ENCODE data around the gene THSD7B.

Gene THSD7B

DNA sequence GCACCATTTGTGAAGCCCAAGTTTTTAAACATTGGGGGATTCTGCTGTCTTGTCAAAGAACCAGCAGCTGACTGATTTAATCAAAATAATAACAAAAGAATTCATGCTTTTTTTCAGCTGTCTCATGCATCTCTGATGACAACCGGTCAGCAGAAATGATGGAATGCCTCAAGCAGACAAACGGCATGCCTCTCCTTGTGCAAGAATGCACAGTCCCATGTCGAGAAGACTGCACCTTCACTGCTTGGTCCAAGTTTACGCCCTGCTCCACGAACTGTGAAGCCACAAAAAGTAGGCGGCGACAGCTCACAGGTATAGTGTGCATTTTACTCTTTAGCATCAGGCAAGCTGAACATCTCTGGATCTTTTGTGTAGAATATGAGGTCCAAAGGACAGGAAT lies 640.2 kb downstream of the THSD7B start:
- no peak for ATAC-seq

DNA sequence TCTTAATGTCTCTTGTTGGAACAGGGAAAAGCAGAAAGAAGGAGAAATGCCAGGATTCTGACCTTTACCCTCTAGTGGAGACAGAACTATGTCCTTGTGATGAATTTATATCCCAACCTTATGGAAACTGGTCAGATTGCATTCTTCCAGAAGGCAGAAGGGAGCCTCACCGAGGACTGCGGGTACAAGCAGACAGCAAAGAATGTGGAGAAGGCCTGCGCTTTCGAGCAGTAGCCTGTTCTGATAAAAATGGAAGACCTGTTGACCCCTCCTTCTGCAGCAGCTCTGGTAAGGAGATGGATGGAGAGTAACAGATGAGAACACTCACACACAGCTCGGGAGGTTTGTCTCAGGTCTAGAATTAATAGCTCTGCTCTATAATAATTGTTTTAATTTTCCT lies 646.2 kb downstream of the THSD7B start:
- no peak for ATAC-seq
- TF ChIP-seq SNAI2 (CRISPR knock-in tag; IDR thresholded peaks at IDR 0.05) (no peak), POU6F1 (CRISPR knock-in tag; IDR thresholded peaks at IDR 0.05; ENCODE audit: borderline replicate concordance, low read depth) (no peak), PPARA (CRISPR knock-in tag; IDR thresholded peaks at IDR 0.05; ENCODE audit: borderline replicate concordance) (no peak), ZC3H10 (CRISPR knock-in tag; IDR thresholded peaks at IDR 0.05) (no peak)

More for the DNA sequence above, 640.2 kb downstream of the THSD7B start:
- TF ChIP-seq ZNF70 (CRISPR knock-in tag; IDR thresholded peaks at IDR 0.05) = no peak
- TF ChIP-seq GLIS3 (CRISPR knock-in tag; IDR thresholded peaks at IDR 0.05) = no peak
- TF ChIP-seq TCF4 (CRISPR knock-in tag; IDR thresholded peaks at IDR 0.05; ENCODE audit: borderline replicate concordance) = no peak
- no peak for TF ChIP-seq POU6F1 (CRISPR knock-in tag; IDR thresholded peaks at IDR 0.05; ENCODE audit: borderline replicate concordance, low read depth)
- TF ChIP-seq, protein P1, sequence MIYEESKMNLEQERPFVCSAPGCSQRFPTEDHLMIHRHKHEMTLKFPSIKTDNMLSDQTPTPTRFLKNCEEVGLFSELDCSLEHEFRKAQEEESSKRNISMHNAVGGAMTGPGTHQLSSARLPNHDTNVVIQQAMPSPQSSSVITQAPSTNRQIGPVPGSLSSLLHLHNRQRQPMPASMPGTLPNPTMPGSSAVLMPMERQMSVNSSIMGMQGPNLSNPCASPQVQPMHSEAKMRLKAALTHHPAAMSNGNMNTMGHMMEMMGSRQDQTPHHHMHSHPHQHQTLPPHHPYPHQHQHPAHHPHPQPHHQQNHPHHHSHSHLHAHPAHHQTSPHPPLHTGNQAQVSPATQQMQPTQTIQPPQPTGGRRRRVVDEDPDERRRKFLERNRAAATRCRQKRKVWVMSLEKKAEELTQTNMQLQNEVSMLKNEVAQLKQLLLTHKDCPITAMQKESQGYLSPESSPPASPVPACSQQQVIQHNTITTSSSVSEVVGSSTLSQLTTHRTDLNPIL (CRISPR knock-in tag; IDR thresholded peaks at IDR 0.05; ENCODE audit: low read depth) = no peak
- no peak for TF ChIP-seq ISL1 (CRISPR knock-in tag; IDR thresholded peaks at IDR 0.05)
- TF ChIP-seq, protein P2, sequence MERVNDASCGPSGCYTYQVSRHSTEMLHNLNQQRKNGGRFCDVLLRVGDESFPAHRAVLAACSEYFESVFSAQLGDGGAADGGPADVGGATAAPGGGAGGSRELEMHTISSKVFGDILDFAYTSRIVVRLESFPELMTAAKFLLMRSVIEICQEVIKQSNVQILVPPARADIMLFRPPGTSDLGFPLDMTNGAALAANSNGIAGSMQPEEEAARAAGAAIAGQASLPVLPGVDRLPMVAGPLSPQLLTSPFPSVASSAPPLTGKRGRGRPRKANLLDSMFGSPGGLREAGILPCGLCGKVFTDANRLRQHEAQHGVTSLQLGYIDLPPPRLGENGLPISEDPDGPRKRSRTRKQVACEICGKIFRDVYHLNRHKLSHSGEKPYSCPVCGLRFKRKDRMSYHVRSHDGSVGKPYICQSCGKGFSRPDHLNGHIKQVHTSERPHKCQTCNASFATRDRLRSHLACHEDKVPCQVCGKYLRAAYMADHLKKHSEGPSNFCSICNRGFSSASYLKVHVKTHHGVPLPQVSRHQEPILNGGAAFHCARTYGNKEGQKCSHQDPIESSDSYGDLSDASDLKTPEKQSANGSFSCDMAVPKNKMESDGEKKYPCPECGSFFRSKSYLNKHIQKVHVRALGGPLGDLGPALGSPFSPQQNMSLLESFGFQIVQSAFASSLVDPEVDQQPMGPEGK (CRISPR knock-in tag; IDR thresholded peaks at IDR 0.05; ENCODE audit: borderline replicate concordance) = no peak
- no peak for TF ChIP-seq ZNF8 (CRISPR knock-in tag; IDR thresholded peaks at IDR 0.05)
- TF ChIP-seq PPARA (CRISPR knock-in tag; IDR thresholded peaks at IDR 0.05; ENCODE audit: borderline replicate concordance) = no peak
- TF ChIP-seq ZFP3 (CRISPR knock-in tag; IDR thresholded peaks at IDR 0.05) = no peak
- no peak for TF ChIP-seq BACH2 (CRISPR knock-in tag; IDR thresholded peaks at IDR 0.05; ENCODE audit: borderline replicate concordance)
- TF ChIP-seq SNAI2 (CRISPR knock-in tag; IDR thresholded peaks at IDR 0.05) = no peak
- TF ChIP-seq TOX (CRISPR knock-in tag; IDR thresholded peaks at IDR 0.05; ENCODE audit: borderline replicate concordance) = no peak
- TF ChIP-seq ZFP30 (CRISPR knock-in tag; IDR thresholded peaks at IDR 0.05) = no peak
- TF ChIP-seq, protein P3, sequence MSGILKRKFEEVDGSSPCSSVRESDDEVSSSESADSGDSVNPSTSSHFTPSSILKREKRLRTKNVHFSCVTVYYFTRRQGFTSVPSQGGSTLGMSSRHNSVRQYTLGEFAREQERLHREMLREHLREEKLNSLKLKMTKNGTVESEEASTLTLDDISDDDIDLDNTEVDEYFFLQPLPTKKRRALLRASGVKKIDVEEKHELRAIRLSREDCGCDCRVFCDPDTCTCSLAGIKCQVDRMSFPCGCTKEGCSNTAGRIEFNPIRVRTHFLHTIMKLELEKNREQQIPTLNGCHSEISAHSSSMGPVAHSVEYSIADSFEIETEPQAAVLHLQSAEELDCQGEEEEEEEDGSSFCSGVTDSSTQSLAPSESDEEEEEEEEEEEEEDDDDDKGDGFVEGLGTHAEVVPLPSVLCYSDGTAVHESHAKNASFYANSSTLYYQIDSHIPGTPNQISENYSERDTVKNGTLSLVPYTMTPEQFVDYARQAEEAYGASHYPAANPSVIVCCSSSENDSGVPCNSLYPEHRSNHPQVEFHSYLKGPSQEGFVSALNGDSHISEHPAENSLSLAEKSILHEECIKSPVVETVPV (CRISPR knock-in tag; IDR thresholded peaks at IDR 0.05) = no peak
- no peak for TF ChIP-seq TSHZ2 (CRISPR knock-in tag; IDR thresholded peaks at IDR 0.05)
- no peak for TF ChIP-seq ZNF565 (CRISPR knock-in tag; conservative IDR thresholded peaks at IDR 0.05; ENCODE audit: low read depth)
- TF ChIP-seq OSR1 (CRISPR knock-in tag; IDR thresholded peaks at IDR 0.05) = no peak
- no peak for TF ChIP-seq ESRRG (CRISPR knock-in tag; IDR thresholded peaks at IDR 0.05)
- no peak for TF ChIP-seq ZC3H10 (CRISPR knock-in tag; IDR thresholded peaks at IDR 0.05)

All from SK-N-SH treated with all-trans-retinoic acid at 6 μM for 48 hours (cell line).